Panc1 (cell line): ENCODE results near the gene CFAP74. TPM values are rescaled to one million over a fixed set of nuclear protein-coding genes. Genes with fewer than 3 reads are reported as not detected.
A peak's percentile ranks its signal among the peaks of the same experiment; 100 is the strongest.

Experiments used
- ATAC-seq: fragments of 200-7000 bp; cut with Tn5 transposase; 2 replicates; pipeline ENCODE4 v1.9.1; 2020; ENCODE audit warnings: mild to moderate bottlenecking, moderate library complexity
- BruUV-seq: library from RNA; stranded (reverse); fragments of 400-500 nt; replicated peaks from 2 replicates; lab custom pipeline; 2021; lab: Mats Ljungman, UMichigan
- CTCF ChIA-PET: fragments of 300-600 bp; sonication (Branson Sonifier 250); formaldehyde crosslinking; loops from one replicate; lab custom pipeline; 2022; ENCODE audit warnings: antibody characterized with exemption; lab: Charles Lee
- POLR2A ChIA-PET: fragments of 300-600 bp; sonication (Branson Sonifier 250); formaldehyde crosslinking; loops from one replicate; lab custom pipeline; 2022; ENCODE audit warnings: antibody characterized with exemption; lab: Charles Lee
- DNase-seq: peaks from one replicate; pipeline ENCODE4 v3.0.0-alpha.2; 2010; ENCODE audit warnings: low read depth, low spot score
- H3K27ac ChIP-seq: 2 replicates; pipeline ENCODE4 v1.5.1; 2011; ENCODE audit warnings: mild to moderate bottlenecking, low read length, inconsistent platforms
- H3K27me3 ChIP-seq: fragments of 200-500 bp; sonication (Bioruptor generic); 2 replicates; pipeline ENCODE4 v1.6.0; 2014; ENCODE audit warnings: low read length, inconsistent platforms; ENCODE audit not compliant: control insufficient read depth, insufficient read depth
- H3K36me3 ChIP-seq: fragments of 200-500 bp; sonication (Bioruptor generic); 2 replicates; pipeline ENCODE4 v1.5.1; 2014; ENCODE audit warnings: inconsistent platforms, mild to moderate bottlenecking, low read length, moderate library complexity; ENCODE audit not compliant: control insufficient read depth, insufficient read depth
- H3K4me1 ChIP-seq: 2 replicates; pipeline ENCODE4 v1.5.1; 2011; ENCODE audit warnings: inconsistent platforms, mild to moderate bottlenecking, low read length, moderate library complexity; ENCODE audit not compliant: control insufficient read depth, insufficient read depth
- H3K4me3 ChIP-seq, 2 experiments: 2 replicates each; pipeline ENCODE4 v1.5.1; 2011 to 2012; ENCODE audit warnings: low read depth in 2 of 2, low read length in 2 of 2, mild to moderate bottlenecking in 2 of 2, inconsistent platforms in 1 of 2, moderate library complexity in 1 of 2
- H3K9me3 ChIP-seq: fragments of 200-500 bp; sonication (Bioruptor generic); 2 replicates; pipeline ENCODE4 v1.5.1; 2014; ENCODE audit warnings: low read depth, mild to moderate bottlenecking, inconsistent platforms, low read length, moderate library complexity; ENCODE audit not compliant: control insufficient read depth, insufficient read depth
- POLR2AphosphoS5 ChIP-seq: IDR thresholded peaks from 2 replicates; pipeline ENCODE4 v1.6.1; 2012; ENCODE audit warnings: mild to moderate bottlenecking, low read depth, low read length, moderate library complexity
- SIN3A ChIP-seq: IDR thresholded peaks from 2 replicates; pipeline ENCODE4 v1.6.1; 2012; ENCODE audit warnings: low read depth, mild to moderate bottlenecking, low read length, moderate library complexity, borderline replicate concordance; ENCODE audit not compliant: insufficient read depth
- TCF7L2 ChIP-seq: IDR thresholded peaks from 2 replicates; pipeline ENCODE4 v1.6.1; 2011; ENCODE audit warnings: mild to moderate bottlenecking, low read depth, low read length, inconsistent platforms
- in situ Hi-C: cut with HindIII; loops from 2 replicates; pipeline ENCODE4 v1.10.0; 2016; ENCODE audit warnings: low sequenced_read_pairs, low pct_unique_long_range_greater_than_20kb
- intact Hi-C: fragments of 100-400 bp; cut with micrococcal nuclease; formaldehyde crosslinking; loops from one replicate; pipeline ENCODE4 v1.10.0; 2022; ENCODE audit not compliant: unreplicated experiment
- total RNA-seq: library from RNA; stranded (reverse); gene quantifications from one replicate; pipeline ENCODE4 v1.2.1, GENCODE V29; 2021; ENCODE audit not compliant: unreplicated experiment
- TF ChIP-seq, protein P1 (sequence below), 2 experiments: IDR thresholded peaks; 2 replicates each; pipeline ENCODE4 v1.6.1; 2011 to 2012; ENCODE audit warnings: low read depth in 2 of 2, control low read depth in 1 of 2, low read length in 1 of 2, mild to moderate bottlenecking in 1 of 2, moderate library complexity in 1 of 2; ENCODE audit not compliant: insufficient read depth in 1 of 2
- TF ChIP-seq, protein P2 (sequence below): fragments of 450-650 bp; IDR thresholded peaks from 2 replicates; pipeline ENCODE4 v1.5.1; 2017; ENCODE audit warnings: mild to moderate bottlenecking

CFAP74 gene
- total RNA-seq, 1 experiment from 2014 or later, result not detected

GRCh38 chr1:2043886-2044285 lies 40.3 kb upstream of the CFAP74 start:
- TF ChIP-seq, protein P1, sequence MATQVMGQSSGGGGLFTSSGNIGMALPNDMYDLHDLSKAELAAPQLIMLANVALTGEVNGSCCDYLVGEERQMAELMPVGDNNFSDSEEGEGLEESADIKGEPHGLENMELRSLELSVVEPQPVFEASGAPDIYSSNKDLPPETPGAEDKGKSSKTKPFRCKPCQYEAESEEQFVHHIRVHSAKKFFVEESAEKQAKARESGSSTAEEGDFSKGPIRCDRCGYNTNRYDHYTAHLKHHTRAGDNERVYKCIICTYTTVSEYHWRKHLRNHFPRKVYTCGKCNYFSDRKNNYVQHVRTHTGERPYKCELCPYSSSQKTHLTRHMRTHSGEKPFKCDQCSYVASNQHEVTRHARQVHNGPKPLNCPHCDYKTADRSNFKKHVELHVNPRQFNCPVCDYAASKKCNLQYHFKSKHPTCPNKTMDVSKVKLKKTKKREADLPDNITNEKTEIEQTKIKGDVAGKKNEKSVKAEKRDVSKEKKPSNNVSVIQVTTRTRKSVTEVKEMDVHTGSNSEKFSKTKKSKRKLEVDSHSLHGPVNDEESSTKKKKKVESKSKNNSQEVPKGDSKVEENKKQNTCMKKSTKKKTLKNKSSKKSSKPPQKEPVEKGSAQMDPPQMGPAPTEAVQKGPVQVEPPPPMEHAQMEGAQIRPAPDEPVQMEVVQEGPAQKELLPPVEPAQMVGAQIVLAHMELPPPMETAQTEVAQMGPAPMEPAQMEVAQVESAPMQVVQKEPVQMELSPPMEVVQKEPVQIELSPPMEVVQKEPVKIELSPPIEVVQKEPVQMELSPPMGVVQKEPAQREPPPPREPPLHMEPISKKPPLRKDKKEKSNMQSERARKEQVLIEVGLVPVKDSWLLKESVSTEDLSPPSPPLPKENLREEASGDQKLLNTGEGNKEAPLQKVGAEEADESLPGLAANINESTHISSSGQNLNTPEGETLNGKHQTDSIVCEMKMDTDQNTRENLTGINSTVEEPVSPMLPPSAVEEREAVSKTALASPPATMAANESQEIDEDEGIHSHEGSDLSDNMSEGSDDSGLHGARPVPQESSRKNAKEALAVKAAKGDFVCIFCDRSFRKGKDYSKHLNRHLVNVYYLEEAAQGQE (IDR thresholded peaks at IDR 0.05; ENCODE audit: insufficient read depth in 1 of 2, low read depth in 2 of 2, low read length in 1 of 2), result no peak
- TF ChIP-seq TCF7L2 (no peak), POLR2AphosphoS5 (no peak), SIN3A (no peak)
- TF ChIP-seq, protein P2, sequence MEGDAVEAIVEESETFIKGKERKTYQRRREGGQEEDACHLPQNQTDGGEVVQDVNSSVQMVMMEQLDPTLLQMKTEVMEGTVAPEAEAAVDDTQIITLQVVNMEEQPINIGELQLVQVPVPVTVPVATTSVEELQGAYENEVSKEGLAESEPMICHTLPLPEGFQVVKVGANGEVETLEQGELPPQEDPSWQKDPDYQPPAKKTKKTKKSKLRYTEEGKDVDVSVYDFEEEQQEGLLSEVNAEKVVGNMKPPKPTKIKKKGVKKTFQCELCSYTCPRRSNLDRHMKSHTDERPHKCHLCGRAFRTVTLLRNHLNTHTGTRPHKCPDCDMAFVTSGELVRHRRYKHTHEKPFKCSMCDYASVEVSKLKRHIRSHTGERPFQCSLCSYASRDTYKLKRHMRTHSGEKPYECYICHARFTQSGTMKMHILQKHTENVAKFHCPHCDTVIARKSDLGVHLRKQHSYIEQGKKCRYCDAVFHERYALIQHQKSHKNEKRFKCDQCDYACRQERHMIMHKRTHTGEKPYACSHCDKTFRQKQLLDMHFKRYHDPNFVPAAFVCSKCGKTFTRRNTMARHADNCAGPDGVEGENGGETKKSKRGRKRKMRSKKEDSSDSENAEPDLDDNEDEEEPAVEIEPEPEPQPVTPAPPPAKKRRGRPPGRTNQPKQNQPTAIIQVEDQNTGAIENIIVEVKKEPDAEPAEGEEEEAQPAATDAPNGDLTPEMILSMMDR, result no peak
- no TSS peak for BruUV-seq
- in situ Hi-C loops, result no loop called here
- intact Hi-C loops, result loop anchor here (2.0 kb wide), 1 partner anchor 83 kb away; no protein-coding TSS in a partner anchor
- no peak for DNase-seq
- Histone ChIP-seq H3K27me3 (no peaks in the 10 kb centered on the region), H3K36me3 (no peaks in the 10 kb centered on the region), H3K27ac (no peak overlapping the region), H3K4me3 (no peak overlapping the region), H3K4me1 (no peaks in the 10 kb centered on the region), H3K9me3 (no peaks in the 10 kb centered on the region)
- ATAC-seq, result no peak
- POLR2A ChIA-PET, result no interaction called here
- CTCF ChIA-PET, result interaction anchor here (0.8 to 1.4 kb wide), 6 partner anchors 20 to 115 kb away, joined by 3 to 7 read pairs (median 3); no protein-coding TSS in a partner anchor

GRCh38 chr1:2042830-2043773 lies 39.5 kb upstream of the CFAP74 start:
- POLR2A ChIA-PET, result no interaction called here
- no peak overlapping the region for H3K27ac ChIP-seq
- TF ChIP-seq, protein P2, result no peak
- TF ChIP-seq SIN3A (no peak), TCF7L2 (no peak), POLR2AphosphoS5 (no peak)
- TF ChIP-seq, protein P1 (IDR thresholded peaks at IDR 0.05; ENCODE audit: insufficient read depth in 1 of 2, low read depth in 2 of 2, low read length in 1 of 2), result no peak
- no peaks in the 10 kb centered on the region for H3K27me3 ChIP-seq
- in situ Hi-C loops, result no loop called here
- H3K4me1 ChIP-seq, result no peaks in the 10 kb centered on the region
- intact Hi-C loops, result no loop called here
- no peak overlapping the region for H3K4me3 ChIP-seq
- H3K36me3 ChIP-seq, result no peaks in the 10 kb centered on the region
- H3K9me3 ChIP-seq, result no peaks in the 10 kb centered on the region
- CTCF ChIA-PET, result interaction anchor here (0.8 to 1.0 kb wide), 2 partner anchors 19 to 22 kb away, joined by 3 to 7 read pairs; no protein-coding TSS in a partner anchor
- DNase-seq (no peak), ATAC-seq (peak; percentile 19; the same call in 1 of the 2 replicates)
- no TSS peak for BruUV-seq
